ENCODE data around the gene FCRLB.
A peak's percentile ranks its signal among the peaks of the same experiment; 100 is the strongest.
"Not testable (repeated sequence)": the region's sequence is repeated elsewhere in the genome, so short reads cannot be mapped to it uniquely, and the experiment has no call there.

The FCRLB gene

GRCh38 chr1:161721738-161722343 lies 497 bp downstream of the FCRLB start:
- no peak for DNase-seq

- no peak for DNase-seq
These were observed 1.1 kb downstream of the FCRLB start for GRCh38 chr1:161722406-161722805.

GRCh38 chr1:161723459-161724141 lies 2.3 kb downstream of the FCRLB start:
- DNase-seq, result no peak

- DNase-seq, result not testable (repeated sequence)
These were observed 4.0 kb downstream of the FCRLB start for GRCh38 chr1:161725258-161725907.

GRCh38 chr1:161725908-161726472 lies 4.6 kb downstream of the FCRLB start:
- peak; percentile 8 for DNase-seq

GRCh38 chr1:161726473-161727255 lies 5.3 kb downstream of the FCRLB start:
- DNase-seq, result peak; percentile 36

- DNase-seq, result no peak
These were observed 6.0 kb downstream of the FCRLB start for GRCh38 chr1:161727256-161727924.

- DNase-seq, result no peak
These were observed 7.3 kb downstream of the FCRLB start for GRCh38 chr1:161728376-161729226.

GRCh38 chr1:161730050-161730564 lies 8.8 kb downstream of the FCRLB start:
- no peak for DNase-seq

GRCh38 chr1:161731241-161731640 lies 9.9 kb downstream of the FCRLB start:
- no peak for DNase-seq

- no peak for DNase-seq
These were observed 10.8 kb downstream of the FCRLB start for GRCh38 chr1:161731981-161732718.

GRCh38 chr1:161733526-161733925 lies 12.2 kb downstream of the FCRLB start:
- DNase-seq, result no peak

- DNase-seq, result no peak
These were observed 14.5 kb downstream of the FCRLB start for GRCh38 chr1:161735837-161736236.

GRCh38 chr1:161736335-161736969 lies 15.1 kb downstream of the FCRLB start:
- no peak for DNase-seq

GRCh38 chr1:161737625-161738024 lies 16.3 kb downstream of the FCRLB start:
- peak; percentile 24 for DNase-seq

GRCh38 chr1:161738627-161739287 lies 17.4 kb downstream of the FCRLB start:
- DNase-seq, result no peak

GRCh38 chr1:161739865-161740566 lies 18.7 kb downstream of the FCRLB start:
- DNase-seq, result no peak

GRCh38 chr1:161740921-161741320 lies 19.6 kb downstream of the FCRLB start:
- no peak for DNase-seq

- DNase-seq, result no peak
These were observed 21.9 kb downstream of the FCRLB start for GRCh38 chr1:161743231-161743630.
